HPDE6-E6E7 (cell line): ENCODE data around the gene CSKMT.
"Not testable (repeated sequence)": the region's sequence is repeated elsewhere in the genome, so short reads cannot be mapped to it uniquely, and the experiment has no call there.

Source experiments
- DNase-seq: peaks from one replicate; pipeline ENCODE4 v3.0.0; 2011; ENCODE audit warnings: missing footprints; ENCODE audit errors: extremely low spot score

CSKMT gene

DNA sequence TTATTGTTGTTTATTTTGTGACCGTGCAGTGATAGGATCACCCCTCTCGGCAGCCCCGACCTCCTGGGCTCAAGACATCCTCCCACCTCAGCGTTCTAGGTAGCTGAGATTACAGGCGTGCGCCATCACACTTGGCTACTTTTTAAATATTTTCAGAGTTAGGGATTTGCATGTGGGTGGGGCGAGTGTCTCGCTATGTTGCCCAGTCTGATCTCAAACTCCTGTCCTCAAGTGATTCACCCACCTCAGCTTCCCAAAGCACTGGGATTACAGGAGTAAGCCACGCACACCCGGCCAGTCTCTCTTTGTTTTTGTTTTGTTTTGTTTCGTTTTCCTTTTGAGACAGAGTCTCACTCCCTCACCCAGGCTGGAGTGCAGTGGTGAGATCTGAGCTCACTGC lies 10.8 kb upstream of the CSKMT start:
- no peak for DNase-seq

- no peak for DNase-seq
Observed at GRCh38 chr11:62656796-62657429, 8.2 kb upstream of the CSKMT start.

DNA sequence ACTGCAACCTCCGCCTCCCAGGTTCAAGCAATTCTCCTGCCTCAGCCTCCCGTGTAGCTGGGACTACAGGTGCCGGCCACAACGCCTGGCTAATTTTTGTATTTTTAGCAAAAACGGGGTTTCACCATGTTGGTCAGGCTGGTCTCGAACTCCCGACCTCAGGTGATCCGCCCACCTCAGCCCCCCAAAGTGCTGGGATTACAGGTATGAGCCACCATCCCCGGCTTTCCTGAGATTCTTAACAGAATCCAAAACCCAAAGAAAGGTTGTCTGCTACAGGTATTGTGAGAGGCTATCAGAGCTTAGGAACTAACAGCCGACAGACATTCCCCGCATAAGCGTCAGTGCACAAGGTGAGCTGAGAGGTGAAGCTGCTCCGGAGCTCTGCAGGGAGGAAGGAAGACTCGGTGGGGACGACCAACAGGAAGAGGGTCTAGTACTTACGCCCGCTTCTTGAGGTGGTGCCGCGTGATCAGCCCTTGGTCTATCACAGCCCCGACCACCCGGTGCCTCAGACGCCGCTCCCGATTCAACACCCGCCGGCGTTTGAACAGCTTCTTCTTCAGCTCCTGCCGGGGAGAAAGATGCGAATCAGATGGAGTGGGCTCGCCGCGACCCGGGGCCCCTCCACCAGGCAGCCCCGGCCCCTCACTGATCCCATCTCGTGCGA lies 572 bp upstream of the CSKMT start:
- peak; percentile 55 for DNase-seq

DNA sequence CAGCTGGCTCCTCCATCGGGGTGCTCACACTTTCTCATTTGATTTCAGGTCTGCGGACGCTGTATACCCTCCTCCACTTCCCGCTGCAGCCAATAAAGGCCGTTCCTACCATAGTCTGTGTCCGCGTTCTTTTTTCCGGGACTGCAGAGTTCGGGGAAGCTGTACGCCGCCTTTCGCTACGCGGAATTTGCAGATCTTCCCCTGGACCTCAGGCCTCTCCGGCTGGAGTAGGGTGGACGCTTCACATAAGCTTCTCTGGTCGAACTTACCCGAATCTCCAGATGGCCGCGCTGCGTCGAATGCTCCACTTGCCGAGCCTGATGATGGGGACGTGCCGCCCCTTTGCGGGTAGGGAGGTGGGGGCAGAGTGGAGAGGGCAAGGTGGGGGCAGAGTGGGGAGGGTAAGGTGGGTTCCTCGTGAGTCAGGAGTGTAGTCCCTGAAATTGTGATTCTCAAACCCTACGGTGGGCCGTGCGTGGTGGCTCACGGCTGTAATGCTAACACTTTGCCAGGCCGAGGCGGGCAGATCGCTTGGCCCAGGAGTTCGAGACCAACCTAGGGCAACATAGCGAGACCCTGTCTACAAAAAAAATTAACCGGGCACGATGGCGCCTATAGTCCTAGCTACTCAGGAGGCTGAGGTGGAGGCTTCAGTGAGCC lies 617 bp downstream of the CSKMT start:
- peak; percentile 31 for DNase-seq

GRCh38 chr11:62666259-62666926 lies 1.3 kb downstream of the CSKMT start:
- DNase-seq = no peak

GRCh38 chr11:62667460-62667859 lies 2.3 kb downstream of the CSKMT start:
- DNase-seq = no peak

DNA sequence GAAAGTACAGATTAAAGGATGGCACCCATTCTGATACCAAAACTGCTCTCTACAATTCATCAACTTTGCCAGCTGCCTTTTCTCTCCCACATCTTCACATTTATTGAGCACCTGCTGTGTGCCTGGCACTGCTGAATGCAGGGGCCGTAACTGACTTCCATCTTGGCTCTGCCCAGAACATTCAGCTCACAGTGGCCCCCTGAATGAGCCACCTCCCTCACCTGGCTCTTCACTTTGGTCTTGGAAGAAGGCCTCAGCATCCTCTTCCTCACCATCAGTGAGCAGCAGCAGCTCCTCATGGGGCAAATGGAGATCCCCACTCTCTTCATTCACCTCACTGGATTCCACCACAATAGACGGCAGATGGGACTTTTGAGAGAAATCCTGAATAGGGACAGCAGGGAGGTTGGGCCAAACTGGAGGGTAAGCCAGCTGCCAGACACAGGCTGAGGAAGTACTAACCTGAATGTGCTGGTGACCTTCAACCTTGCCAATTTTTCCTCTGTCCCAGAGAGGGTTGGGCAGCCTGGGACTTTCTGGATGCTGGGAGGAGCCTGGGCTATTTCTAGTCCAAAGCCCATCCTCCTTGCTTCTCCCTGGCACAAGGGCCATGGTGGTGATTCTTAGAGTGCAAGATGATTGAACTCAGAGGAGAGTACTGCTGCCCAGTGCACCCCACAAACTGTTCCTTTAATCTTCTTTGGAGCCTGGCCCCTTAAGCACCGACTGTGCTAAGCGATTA lies 4.5 kb downstream of the CSKMT start:
- no peak for DNase-seq

- DNase-seq = no peak
Observed at GRCh38 chr11:62671236-62671607, 6.1 kb downstream of the CSKMT start.

GRCh38 chr11:62671608-62672389 lies 6.7 kb downstream of the CSKMT start, which contains the start of the genes LBHD1 and UQCC3:
Gene LBHD1, minus strand, starts transcription at chr11:62672267. Its CDS starts 2,236 bp downstream, at chr11:62670031.
Gene UQCC3, plus strand, starts transcription at chr11:62671673. Its CDS starts 73 bp downstream, at chr11:62671746.
- peak; percentile 71 for DNase-seq

GRCh38 chr11:62673196-62673525 lies 8.0 kb downstream of the CSKMT start:
- no peak for DNase-seq

DNA sequence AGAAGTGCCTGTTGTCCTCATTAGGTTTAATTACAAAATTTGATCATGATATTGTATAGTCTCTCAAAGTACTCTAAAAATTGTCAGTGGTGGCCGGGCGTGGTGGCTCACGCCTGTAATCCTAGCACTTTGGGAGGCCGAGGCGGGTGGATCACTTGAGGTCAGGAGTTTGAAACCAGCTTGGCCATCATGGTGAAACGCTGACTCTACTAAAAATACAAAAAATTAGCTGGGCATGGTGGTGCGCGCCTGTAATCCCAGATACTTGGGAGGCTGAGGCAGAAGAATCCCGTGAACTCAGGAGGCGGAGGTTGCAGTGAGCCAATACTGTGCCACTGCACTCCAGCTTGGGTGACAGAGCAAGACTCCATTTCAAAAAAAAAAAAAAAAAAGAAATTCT lies 10.3 kb downstream of the CSKMT start:
- not testable (repeated sequence) for DNase-seq

DNA sequence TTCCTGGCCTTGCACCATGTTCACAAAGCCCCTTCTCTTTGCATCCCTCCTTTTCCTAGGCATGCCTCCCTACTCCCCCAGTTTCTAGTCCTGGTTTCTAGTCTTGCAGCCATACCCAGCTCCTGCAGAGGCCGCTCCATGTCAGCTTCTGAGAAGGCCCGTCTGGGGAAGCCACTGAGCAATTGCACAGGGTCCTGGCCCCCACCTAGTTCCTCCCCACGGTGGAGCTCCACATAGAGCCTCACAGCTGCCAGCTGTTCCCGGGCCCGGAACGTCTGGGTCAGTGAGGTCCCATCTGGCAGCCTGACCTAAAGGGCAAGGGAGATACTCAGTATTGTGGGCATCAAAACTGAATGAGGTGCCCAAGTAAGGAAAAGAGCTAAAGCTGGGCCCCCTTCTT lies 11.6 kb downstream of the CSKMT start:
- no peak for DNase-seq

DNA sequence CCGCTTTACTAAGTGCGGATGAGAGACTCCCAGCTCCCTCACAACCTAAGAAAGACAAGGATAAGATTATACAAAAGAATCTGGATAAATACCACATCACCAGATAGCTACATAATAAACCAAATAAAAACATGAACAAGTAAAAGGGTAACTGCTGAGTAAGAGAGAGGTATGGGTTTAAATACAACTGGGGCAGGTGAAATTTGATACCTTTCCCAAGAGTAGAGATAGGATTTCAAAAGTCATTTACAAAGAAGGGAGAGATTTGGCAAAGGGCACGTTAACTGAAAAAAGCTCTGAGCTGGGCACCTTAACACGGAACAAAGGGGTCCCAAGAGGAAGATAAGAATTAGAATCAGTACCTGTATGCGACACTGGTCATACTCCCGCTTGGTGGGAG lies 12.0 kb downstream of the CSKMT start:
- no peak for DNase-seq

GRCh38 chr11:62677714-62678113 lies 12.6 kb downstream of the CSKMT start:
- DNase-seq = no peak

DNA sequence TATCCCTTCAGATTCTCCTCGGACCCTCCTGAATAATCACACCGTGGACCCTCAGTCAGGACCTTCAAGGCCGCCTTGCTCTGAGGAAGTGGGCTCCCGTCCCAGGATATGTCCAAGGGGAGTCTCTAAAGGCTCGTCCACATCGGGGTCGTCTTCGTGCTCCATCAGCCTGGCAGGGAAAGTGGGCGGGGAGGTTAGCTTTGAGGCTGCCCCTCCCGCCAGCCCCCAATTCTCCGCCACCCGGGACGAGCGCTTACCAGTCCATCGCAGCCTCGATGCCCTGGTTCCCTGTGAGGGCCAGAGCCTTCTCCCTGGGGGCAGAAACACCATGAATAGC lies 13.3 kb downstream of the CSKMT start:
- DNase-seq = no peak

GRCh38 chr11:62678770-62679696 lies 13.9 kb downstream of the CSKMT start, which contains the start of gene UBXN1:
Gene UBXN1, minus strand, starts transcription at chr11:62679073. Its CDS starts 150 bp downstream, at chr11:62678923.
- peak; percentile 82 for DNase-seq

DNA sequence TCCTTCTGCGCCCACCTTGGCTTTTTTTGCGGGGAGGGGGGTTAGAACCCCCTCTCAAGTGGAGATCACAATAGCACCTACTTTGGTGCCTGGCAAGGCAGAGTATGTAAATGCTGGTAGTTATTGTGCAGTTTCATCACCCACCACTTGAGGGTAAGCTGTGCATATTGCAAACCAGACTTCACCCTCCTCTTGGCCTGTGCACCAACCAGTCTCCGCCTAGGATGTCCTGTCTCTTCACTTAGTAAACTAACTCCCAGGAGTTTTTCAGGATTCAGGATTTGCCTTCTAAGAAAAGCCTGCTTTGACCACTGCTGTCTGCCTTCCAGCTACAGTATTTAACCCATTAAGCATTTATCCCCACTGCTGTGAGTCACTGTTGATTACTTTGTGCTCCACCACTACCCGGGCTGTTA lies 15.7 kb downstream of the CSKMT start:
- DNase-seq = peak; percentile 67

- no peak for DNase-seq
Observed at GRCh38 chr11:62682518-62682917, 17.4 kb downstream of the CSKMT start.

- no peak for DNase-seq
Observed at GRCh38 chr11:62687508-62688396, 22.6 kb downstream of the CSKMT start.
